Muscle of leg (tissue), 11 donors: ENCODE results near the gene CLIC6. TPM values are rescaled to one million over a fixed set of nuclear protein-coding genes. Genes with fewer than 3 reads are reported as not detected.

Experiments
- DNase-seq: peaks from one replicate; pipeline ENCODE4 v3.0.0; 2013
- H3K27ac ChIP-seq: one replicate; pipeline ENCODE4 v1.5.1; 2013; ENCODE audit warnings: mild to moderate bottlenecking, low read length, control low read depth
- H3K27me3 ChIP-seq: one replicate; pipeline ENCODE4 v1.6.1; 2013; ENCODE audit warnings: low read length; ENCODE audit not compliant: control insufficient read depth, insufficient read depth
- H3K36me3 ChIP-seq: one replicate; pipeline ENCODE4 v1.6.1; 2013; ENCODE audit warnings: low read length; ENCODE audit not compliant: control insufficient read depth, insufficient read depth
- H3K4me1 ChIP-seq: one replicate; pipeline ENCODE4 v1.6.1; 2013; ENCODE audit warnings: low read length; ENCODE audit not compliant: control insufficient read depth, insufficient read depth
- H3K4me3 ChIP-seq: one replicate; pipeline ENCODE4 v1.5.1; 2013; ENCODE audit warnings: low read length, control low read depth
- H3K9me3 ChIP-seq: replicated peaks from 2 replicates; pipeline ENCODE4 v1.6.1; 2013; ENCODE audit warnings: low read depth, low read length; ENCODE audit not compliant: control insufficient read depth
- WGBS: methylation state at CpG from one replicate; pipeline ENCODE4 v1.1.5; 2013; ENCODE audit warnings: missing lambda C conversion rate; ENCODE audit not compliant: insufficient coverage; 5-methylcytosine and 5-hydroxymethylcytosine counted together
- polyA plus RNA-seq, 8 donors: library from polyadenylated mRNA; unstranded; fragments of 120-200 nt; gene quantifications; one replicate each; pipeline versions ENCODE4 v1.2.1 to v1.2.3, GENCODE V29; 2013; ENCODE audit warnings: inconsistent platforms in 1 of 8, low replicate concordance in 1 of 8; ENCODE audit not compliant: insufficient read length in 8 of 8, insufficient read depth in 1 of 8
- total RNA-seq: library from RNA; stranded (reverse); fragments of 120-200 nt; gene quantifications from one replicate; pipeline ENCODE4 v1.2.4, GENCODE V29; 2013

CLIC6 gene
- total and polyA plus RNA-seq, 9 donors = 0.04 to 1.8 (median 0.05) TPM; not detected in 2

DNA sequence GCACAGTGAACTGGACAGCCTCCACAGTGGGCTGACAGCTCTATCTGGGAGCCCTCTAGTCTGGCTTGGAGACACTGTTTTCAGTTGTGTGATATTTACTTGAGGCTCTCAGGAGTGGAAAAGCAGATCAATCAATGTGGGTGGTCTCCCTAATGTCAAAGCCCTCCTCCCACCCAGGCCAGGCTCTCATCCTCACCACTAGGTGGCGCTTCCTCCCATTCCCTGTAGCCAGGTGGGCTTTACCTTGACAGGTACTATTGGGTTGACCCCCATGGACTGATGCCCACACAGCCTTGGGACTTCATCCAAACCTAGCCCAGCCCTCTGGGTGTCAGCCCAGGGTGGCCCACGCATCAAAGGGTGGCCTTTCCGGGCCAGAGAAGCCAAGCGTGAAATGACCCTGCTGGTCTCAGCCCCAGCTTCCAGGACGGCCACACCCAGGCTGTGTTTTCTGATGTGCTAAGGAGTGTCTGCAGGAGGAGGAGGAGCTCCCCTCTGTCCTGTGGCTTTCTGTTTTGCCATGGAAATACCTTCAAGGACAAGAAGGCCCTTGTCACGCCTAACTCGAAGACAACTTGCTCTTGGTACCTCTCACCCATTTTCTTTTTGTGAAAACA, 54.0 kb downstream of the CLIC6 start:
- WGBS = 46% methylated on average over 5 of the region's 7 CpGs
- Histone ChIP-seq H3K9me3 (no peaks in the 10 kb centered on the region), H3K27me3 (no peaks in the 10 kb centered on the region), H3K36me3 (no peaks in the 10 kb centered on the region), H3K4me1 (no peaks in the 10 kb centered on the region), H3K27ac (no peak overlapping the region), H3K4me3 (no peak overlapping the region)
- DNase-seq = no peak

DNA sequence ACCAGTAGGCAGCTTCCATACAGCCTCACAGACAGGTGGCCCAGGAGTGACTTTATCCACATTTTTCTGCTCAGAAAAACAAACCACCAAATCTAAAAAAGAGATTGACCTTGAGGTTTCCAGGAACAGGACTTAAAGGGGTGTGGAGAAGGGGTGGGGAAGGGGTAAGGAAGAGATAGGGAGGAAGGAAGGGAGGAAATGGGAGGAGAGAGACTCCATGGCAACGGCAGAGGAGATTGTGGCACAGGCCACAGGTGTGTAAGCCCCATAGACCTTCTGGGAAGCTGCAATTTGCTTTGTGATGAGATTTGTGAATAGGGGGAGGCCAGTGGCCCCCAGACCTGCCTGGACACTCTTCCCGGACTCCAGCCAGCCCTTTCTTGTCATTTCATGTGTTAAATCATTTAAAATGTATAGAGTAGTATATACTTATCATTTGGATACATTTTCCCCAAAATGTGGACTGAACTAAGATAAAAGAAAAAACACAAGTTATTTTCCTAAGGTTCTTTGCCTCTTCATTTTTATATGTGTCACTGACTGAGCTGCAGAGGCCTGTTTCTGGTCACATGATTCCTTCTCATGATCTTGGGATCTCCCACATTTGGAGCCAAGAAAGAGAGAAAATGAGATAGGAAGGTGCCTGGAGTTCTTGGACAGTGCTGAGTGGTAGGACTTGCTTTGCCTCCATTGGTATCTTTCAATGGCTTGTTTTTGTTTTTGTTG, 55.5 kb downstream of the CLIC6 start:
- no peaks in the 10 kb centered on the region for H3K9me3 ChIP-seq
- H3K4me1 ChIP-seq = no peaks in the 10 kb centered on the region
- DNase-seq = no peak
- no peaks in the 10 kb centered on the region for H3K27me3 ChIP-seq
- H3K36me3 ChIP-seq = no peaks in the 10 kb centered on the region
- no peak overlapping the region for H3K27ac ChIP-seq
- WGBS = no CpG with 5 or more reads among the region's 2 CpGs
- no peak overlapping the region for H3K4me3 ChIP-seq

DNA sequence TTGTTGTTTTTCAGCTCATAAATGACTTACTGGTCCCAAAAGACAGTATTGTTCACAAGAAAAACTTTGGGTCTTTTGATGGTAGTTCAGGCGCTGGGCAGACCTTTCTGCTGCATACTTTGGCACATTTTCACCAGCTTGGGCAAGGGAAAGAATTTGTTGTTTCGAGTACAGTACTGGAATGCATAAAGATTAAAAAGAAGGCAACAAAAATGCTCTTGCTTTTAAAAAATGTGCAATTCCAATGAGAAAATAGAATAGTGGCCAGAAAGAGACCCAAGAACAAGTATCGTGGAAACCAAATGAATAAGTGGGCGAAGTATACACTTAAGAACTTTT, 56.0 kb downstream of the CLIC6 start:
- H3K9me3 ChIP-seq = no peaks in the 10 kb centered on the region
- no peaks in the 10 kb centered on the region for H3K36me3 ChIP-seq
- no peaks in the 10 kb centered on the region for H3K27me3 ChIP-seq
- no peaks in the 10 kb centered on the region for H3K4me1 ChIP-seq
- no peak overlapping the region for H3K4me3 ChIP-seq
- no peak for DNase-seq
- no peak overlapping the region for H3K27ac ChIP-seq
- WGBS = 79% methylated on average over 4 of the region's 4 CpGs

DNA sequence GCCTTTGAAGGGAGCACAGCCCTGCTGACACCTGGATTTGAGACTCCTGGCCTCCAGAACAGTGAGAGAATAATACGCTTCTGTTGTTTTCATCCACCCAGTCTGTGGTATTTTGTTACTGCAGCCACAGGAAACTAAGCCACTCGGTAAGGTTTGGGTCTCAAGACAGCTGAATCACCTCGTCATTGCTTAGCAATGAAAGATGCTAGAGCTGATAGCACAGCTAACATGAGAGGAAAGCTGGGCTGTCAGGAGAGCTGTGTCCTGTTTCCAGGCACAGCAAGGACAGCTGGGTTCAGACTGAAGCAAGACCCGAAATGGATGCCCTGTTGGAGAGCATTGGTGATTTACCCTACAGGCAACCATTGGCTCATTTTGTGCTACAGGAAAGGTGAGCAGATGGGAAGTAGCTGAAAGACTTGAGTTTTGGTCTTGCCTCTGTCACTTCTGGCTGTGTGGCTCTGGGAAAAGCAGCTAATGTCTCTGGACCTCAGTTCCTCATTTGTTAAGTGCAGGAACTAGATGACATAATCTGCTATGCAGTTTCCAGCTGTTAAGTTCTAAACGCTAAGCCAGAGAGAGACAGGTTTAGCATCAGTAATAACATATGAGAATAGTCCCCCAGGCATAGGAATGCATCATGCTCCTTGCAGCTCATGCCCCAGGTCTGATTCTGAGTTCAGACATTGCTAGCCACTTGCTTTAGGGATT, 58.0 kb downstream of the CLIC6 start:
- H3K36me3 ChIP-seq = no peaks in the 10 kb centered on the region
- no peaks in the 10 kb centered on the region for H3K4me1 ChIP-seq
- 58% methylated on average over 5 of the region's 5 CpGs for WGBS
- no peak for DNase-seq
- H3K27ac ChIP-seq = no peak overlapping the region
- no peaks in the 10 kb centered on the region for H3K9me3 ChIP-seq
- H3K4me3 ChIP-seq = no peak overlapping the region
- H3K27me3 ChIP-seq = no peaks in the 10 kb centered on the region

DNA sequence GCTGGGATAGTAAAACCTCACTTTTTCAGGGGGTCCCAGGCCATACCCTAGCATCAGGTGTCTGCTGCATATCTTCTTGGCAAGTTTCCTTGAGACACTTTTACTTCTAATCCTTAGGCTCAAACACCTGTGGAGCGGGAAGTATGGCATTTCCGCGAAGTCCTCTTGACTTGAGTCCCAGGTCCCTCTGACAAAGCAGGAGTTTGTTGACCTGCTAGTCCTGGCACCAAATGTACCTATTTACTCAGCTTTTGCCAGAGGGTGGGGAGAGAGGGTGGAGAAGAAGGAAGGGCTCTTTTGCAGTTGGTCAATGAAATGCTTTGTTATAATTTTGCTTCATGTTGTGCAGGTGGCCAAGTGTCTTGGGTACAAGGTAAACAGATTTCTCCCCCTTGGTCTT, 59.7 kb downstream of the CLIC6 start:
- H3K9me3 ChIP-seq = no peaks in the 10 kb centered on the region
- no peak overlapping the region for H3K27ac ChIP-seq
- no peak overlapping the region for H3K4me3 ChIP-seq
- no peaks in the 10 kb centered on the region for H3K36me3 ChIP-seq
- no peaks in the 10 kb centered on the region for H3K27me3 ChIP-seq
- DNase-seq = no peak
- no CpG with 5 or more reads among the region's 3 CpGs for WGBS
- H3K4me1 ChIP-seq = no peaks in the 10 kb centered on the region

DNA sequence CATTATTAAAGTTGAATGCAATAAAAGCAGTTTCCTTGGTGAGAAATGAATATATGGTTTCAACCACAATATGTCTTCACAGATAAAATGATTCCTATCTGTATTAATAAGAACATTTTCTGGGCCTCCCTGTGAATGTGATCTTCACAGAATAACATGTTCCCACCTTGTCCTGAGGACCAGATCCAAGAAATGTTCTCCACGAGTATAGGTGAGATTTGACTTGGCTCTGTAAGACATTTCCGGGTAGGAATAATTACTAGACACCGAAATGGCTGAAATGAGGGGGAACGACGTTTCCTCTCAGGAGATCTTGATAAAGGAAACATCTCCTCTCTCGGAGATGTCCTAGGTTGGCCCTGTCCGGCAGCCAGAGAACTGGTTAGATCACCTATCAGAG, 61.4 kb downstream of the CLIC6 start:
- no peaks in the 10 kb centered on the region for H3K27me3 ChIP-seq
- no peaks in the 10 kb centered on the region for H3K9me3 ChIP-seq
- H3K4me1 ChIP-seq = no peaks in the 10 kb centered on the region
- no peaks in the 10 kb centered on the region for H3K36me3 ChIP-seq
- DNase-seq = no peak
- H3K4me3 ChIP-seq = no peak overlapping the region
- no peak overlapping the region for H3K27ac ChIP-seq
- 69% methylated on average over 4 of the region's 7 CpGs for WGBS

DNA sequence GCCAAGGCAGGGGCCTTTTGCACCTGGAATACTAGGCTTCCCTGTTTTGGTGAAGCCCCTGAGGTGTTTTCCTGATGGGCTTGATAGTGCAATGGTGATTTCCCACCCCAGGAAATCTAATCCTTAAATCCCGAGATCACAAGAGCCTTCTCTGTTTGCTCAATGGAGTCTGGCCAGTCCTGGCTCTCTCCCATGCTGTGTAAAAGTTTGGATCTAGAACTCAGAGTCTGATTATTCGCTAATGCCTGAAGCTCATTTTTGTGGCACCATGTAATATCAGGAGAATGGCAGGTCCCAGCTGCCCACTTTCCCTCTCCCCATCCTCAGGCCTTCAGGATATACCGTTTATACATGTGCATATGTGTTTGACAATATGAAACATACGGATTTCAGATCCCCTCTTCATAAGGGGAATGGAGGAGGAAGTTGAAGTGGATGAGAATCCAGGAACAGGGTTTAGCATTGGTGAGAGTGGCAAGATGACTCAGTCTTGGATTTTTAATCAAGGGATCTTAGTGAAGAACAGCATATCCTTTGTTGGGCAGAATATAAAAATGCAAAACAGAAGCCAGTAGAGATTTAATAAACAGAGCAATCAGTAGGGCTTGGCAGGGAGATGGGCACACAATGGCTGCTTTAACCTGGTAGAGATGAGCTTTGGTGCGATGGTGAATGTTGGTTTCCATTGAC, 62.1 kb downstream of the CLIC6 start:
- H3K27ac ChIP-seq = no peak overlapping the region
- WGBS = no CpG with 5 or more reads among the region's 5 CpGs
- no peak overlapping the region for H3K4me3 ChIP-seq
- no peak for DNase-seq
- no peaks in the 10 kb centered on the region for H3K9me3 ChIP-seq
- no peaks in the 10 kb centered on the region for H3K4me1 ChIP-seq
- H3K27me3 ChIP-seq = no peaks in the 10 kb centered on the region
- H3K36me3 ChIP-seq = no peaks in the 10 kb centered on the region

DNA sequence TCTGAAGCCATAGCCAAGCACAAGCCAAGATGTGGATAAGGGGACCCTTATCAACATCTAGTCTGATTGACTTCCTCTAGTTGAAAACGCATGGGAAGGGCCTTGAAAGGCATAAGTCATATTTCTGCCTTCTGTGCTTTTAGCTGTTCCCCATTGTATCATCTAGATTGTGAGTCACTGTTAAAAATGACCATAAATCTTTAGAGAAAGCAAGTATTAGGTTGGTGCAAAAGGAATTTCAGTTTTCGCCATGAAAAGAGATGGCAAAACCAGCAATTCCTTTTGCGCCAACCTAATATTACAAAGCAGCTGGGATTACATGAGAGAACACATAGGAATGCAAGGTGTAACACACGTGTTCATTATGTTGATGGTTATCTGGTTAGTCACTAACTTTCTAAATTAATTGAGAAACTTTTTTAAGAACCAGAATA, 63.6 kb downstream of the CLIC6 start:
- Histone ChIP-seq H3K27ac (no peak overlapping the region), H3K9me3 (no peaks in the 10 kb centered on the region), H3K36me3 (no peaks in the 10 kb centered on the region), H3K4me1 (no peaks in the 10 kb centered on the region), H3K4me3 (no peak overlapping the region), H3K27me3 (no peaks in the 10 kb centered on the region)
- DNase-seq = no peak
- no CpG with 5 or more reads among the region's 4 CpGs for WGBS

DNA sequence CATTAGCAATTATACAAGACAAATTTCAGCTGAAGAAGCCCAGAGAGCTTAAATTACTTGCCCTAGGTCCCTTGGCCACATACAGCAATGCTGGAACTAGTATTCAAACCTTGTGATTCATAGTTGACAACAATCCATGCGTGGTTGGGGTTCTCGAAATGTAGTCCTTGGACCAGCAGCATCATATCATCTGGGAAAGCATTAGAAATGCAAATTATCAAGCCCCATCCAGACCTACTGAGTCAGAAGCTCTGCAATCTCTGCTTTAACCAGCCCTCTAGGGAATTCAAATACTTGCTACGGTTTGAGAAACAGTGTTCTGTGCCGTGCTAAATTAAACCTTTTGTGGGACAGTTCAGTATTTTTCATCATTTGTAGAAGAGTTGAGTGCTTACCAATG, 65.1 kb downstream of the CLIC6 start:
- no peaks in the 10 kb centered on the region for H3K4me1 ChIP-seq

DNA sequence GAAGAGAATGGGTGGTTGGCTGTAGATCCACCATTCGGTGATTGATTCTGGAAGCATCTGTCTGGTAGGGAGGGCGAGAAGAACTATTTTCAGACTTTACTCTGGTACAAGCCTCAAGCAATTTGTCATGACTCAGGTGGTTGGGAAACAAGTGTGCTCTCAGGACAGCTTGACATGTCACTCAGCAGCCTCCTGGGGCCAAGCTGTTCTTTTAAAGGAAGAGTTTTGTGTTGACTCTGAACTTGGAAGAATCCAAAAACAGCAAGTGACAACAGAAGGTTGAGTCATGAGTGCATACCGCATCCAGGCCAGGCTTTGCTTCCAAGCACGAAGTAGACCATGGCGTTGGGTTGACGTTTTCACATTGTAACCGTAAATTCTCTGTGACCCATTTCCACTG, 65.9 kb downstream of the CLIC6 start:
- no peak overlapping the region for H3K27ac ChIP-seq
- H3K9me3 ChIP-seq = no peaks in the 10 kb centered on the region
- no peak overlapping the region for H3K4me3 ChIP-seq
- H3K36me3 ChIP-seq = no peaks in the 10 kb centered on the region
- DNase-seq = no peak
- H3K27me3 ChIP-seq = no peaks in the 10 kb centered on the region
- H3K4me1 ChIP-seq = no peaks in the 10 kb centered on the region
- no CpG with 5 or more reads among the region's 7 CpGs for WGBS

More for the DNA sequence above, 65.1 kb downstream of the CLIC6 start:
- no peak overlapping the region for H3K4me3 ChIP-seq
- no peak for DNase-seq
- no peaks in the 10 kb centered on the region for H3K9me3 ChIP-seq
- no peaks in the 10 kb centered on the region for H3K36me3 ChIP-seq
- 94% methylated on average over 2 of the region's 4 CpGs for WGBS
- H3K27me3 ChIP-seq = no peaks in the 10 kb centered on the region
- H3K27ac ChIP-seq = no peak overlapping the region
